Hippocampal formation (tissue), 2 donors: ENCODE results near the gene ASCL1.

ENCODE experiments used
- DNase-seq, 2 donors: peaks; one replicate each; lab custom pipeline; 2025; lab: John Stamatoyannopoulos, UW

Gene ASCL1

DNA sequence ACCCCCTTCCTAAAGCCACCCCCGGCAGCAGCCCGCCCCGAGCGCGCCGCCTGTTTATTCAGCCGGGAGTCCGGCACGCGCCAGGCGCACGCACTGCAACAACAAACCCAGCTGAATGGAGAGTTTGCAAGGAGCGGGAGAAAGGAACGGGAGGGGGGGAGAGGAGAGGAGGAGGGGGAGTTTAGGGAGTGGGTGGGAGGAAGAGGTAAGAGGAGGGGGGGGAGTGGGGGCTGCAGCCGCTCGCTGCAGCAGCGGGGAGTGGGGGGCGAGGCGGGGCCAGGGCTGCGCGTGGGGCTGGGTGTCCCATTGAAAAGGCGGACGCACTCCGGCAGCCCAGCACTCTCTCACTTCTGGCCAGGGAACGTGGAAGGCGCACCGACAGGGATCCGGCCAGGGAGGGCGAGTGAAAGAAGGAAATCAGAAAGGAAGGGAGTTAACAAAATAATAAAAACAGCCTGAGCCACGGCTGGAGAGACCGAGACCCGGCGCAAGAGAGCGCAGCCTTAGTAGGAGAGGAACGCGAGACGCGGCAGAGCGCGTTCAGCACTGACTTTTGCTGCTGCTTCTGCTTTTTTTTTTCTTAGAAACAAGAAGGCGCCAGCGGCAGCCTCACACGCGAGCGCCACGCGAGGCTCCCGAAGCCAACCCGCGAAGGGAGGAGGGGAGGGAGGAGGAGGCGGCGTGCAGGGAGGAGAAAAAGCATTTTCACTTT is at the start of gene ASCL1:
Gene ASCL1 (plus strand): TSS at position 336 of the 712 bp plus-strand sequence. CDS start 571 bp downstream, outside the sequence.
- DNase-seq = peak in 1 of 2 donors; percentile 34

DNA sequence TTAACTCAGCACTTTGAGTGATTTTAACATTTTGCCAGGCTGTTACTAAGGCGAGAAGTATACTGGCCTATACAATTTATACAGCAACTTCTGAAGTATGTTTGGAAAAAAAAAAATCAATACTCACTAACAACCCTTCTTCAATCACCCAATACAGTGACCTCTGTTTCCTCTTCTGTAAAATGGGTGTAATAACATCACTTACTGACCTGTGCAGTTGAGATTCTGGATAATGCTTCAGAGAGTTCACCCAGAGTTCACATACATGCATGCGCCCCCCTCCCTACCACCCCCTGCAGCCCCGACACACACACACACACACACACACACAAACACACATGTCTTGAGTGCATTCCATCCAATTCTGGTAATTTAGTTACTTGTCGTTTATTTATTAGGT is 49.6 kb upstream of the ASCL1 start:
- DNase-seq = no peak

GRCh38 chr12:102910137-102910536 is 47.3 kb upstream of the ASCL1 start:
- no peak for DNase-seq

- DNase-seq = no peak
Measured at GRCh38 chr12:102910792-102911191, 46.7 kb upstream of the ASCL1 start.

DNA sequence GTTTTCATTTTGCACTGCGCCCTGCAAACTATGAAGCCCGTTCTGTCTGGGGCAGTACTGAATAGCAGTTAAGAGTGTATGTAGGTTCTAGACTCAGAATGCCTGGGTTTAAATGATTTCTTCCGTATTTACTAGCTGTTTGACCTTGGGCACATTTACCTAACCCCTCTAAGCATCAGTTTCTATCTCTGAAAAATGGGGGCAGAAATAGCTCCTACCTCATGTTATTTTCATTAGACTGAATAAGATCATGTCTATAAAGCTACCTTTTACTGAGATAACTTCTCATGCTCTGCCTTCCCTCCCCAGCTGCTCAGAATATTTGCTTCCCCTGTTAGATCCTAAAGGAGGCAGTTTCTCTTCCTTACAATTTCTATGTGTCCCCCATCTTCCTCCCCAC is 46.2 kb upstream of the ASCL1 start:
- DNase-seq = no peak

GRCh38 chr12:102912258-102912657 is 45.2 kb upstream of the ASCL1 start:
- no peak for DNase-seq

DNA sequence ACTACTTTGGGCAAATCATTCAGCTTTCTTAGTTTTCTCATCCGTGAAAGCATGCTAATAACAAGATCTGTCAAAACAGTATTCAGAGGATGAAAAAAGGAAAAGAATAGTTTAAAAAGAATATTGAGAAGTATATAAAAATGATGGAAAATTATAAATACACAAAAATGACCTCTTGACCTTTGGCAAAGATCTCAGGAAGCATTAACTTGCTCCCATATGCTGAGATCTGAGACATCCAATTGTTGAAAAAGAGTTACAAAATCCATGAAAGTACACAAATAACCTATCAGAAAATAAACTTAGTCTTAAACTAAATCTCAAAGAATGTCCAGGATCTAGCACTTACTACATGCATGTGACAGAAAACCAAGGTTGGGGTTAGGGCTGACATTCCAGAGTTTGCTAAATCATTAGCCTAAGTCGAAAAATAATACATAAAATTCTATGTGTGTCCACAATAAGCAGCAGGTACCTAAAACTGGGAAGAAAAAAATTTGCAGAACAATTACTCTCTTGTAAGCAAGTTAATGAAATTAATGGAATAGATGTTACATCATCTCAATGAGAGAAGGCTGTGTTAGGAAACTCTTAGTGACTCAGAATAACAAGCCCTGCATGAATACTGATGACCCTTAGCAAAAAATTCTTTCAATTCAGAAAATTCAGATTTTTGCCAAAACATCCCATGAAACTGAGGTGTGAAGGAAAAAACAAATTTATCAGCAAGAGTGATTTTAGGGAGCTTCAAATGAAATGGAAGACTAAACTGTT is 43.8 kb upstream of the ASCL1 start:
- no peak for DNase-seq

DNA sequence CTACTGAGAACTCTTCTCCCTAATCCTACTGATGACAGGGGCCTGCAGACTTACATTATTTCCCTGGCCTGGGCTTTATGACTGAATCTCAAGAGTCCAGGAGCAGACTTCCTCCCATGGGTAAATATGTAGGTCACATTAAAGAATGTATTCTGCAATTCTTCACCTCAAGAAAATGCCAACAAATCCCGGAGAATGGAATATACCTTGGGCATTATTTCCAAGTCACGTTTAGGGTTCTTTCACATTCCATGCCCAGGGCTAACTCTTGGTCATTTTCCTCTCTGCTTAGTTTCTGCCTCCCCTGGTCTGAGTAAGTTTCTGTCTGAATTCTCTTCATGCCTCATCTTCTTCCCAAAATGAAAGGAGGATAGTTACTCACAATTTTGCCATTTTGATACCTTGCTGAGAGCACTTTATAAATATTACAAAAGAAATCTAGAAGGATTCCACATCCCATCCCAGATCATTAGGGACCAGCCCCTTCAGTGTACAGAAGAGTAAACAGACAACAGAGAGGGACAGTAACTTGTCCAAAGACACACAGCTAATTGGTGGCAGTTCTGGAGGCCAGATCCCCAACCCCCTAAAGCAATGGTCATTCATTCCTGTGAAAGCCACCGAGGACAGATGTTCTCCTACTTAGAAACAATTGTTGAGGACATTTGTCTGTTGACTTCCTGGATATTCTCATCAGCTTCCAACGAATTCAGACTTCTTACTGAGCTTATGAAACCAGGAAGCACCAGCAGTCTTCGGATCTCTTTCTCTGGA is 41.0 kb upstream of the ASCL1 start:
- no peak for DNase-seq

- no peak for DNase-seq
Measured at GRCh38 chr12:102917026-102917787, 40.3 kb upstream of the ASCL1 start, which contains the start of gene PAH. PAH (minus strand) TSS chr12:102917244; CDS start chr12:102917130, 114 bp downstream.

- no peak for DNase-seq
Measured at GRCh38 chr12:102918840-102919239, 38.6 kb upstream of the ASCL1 start.

DNA sequence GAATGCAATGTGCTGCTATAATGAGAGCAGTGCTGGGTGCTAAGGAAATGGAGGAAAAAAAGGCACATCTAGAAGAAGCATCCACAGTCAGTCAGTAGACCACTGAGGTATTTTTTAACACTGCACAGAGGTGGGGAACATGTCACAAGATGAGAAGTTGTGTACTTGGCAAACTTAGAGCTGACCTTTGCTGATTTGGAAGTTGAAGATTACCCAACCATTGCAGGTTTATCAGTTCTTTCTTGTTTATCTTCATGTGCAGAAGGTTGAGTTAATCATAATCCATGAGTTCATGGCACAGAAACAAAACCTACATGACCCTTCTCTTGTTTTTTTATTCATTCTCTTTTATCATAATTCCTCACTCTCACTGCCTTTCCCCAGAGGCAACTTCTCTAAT is 37.2 kb upstream of the ASCL1 start:
- DNase-seq = no peak

DNA sequence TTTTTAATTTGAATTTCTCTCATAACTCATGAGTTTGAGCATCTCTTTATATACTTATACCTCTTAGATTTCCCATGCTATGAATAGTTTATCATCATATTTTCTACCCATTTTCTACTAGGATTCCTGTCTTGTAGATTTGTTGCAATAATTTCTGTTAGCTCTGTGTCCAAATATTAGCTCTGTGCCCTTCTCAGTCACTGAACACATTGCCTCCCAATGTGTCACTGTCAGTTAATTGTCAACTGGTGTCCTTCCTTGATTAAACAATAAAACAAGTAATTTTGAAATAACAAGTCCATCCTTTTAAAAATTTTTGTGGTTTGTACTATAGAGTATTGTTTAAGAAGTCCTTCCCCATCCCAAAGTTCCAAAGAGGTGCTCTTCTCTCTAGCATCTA is 36.2 kb upstream of the ASCL1 start:
- no peak for DNase-seq

DNA sequence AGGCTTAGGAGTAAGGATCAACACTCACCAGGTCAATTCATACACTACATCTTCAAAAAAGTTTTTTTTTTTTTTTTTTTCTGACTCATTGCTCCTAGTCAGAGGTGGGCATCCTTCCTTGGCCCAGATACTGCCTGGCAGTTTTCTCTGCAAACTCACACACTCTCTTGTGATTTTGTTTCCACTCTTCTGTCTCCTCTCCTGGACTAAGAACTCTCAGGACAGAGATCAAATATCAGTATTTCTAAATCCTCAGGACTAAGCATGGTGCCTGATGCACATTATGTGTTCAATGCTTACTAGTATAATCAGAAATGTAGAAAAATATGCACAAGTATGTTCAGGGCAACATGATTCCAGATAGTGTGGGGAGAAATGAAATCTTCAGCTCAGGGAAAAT is 30.3 kb upstream of the ASCL1 start:
- no peak for DNase-seq

DNA sequence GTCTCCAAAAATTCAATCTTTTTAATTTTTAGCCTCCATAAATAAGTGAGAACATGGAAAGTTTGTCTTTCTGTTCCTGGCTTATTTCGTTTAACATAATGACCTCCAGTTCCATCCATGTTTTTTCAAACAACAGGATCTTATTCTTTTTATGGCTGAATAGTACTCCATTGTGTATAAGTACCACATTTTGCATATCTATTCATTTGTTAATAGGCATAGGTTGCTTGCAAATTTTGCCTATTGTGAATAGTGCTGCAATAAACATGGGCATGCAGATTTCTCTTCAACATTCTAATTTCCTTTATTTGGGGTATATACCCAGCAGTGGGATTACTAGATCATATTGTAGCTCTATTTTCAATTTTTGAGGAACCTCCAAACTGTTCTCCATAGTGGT is 24.3 kb upstream of the ASCL1 start:
- no peak for DNase-seq

GRCh38 chr12:102939059-102939458 is 18.4 kb upstream of the ASCL1 start:
- no peak for DNase-seq

DNA sequence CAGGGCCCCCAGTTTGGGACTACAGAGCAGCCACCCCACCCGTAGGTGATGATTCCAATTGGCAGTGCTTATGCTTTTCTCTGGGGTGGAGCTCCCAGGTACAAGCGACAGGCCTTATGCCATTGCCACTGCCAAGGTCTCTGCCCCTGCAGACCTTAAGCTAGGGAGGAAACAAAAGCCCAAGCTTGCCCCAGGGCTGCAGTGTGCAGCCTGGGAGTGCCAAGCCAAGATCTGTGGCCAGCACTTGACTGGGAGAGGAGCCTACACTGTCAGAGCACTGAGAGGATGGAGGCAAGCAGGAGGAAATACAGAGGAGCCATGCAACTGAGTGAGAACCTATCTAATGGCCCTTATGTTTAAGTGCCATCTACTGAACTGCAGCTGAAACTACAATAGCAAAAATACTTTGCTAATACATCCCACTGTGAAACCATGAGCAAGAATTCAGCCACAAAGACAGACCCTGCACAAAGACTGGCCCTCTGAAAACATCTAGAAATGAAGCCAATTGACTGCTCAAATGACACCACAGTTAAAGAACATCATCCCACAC is 17.7 kb upstream of the ASCL1 start:
- DNase-seq = no peak

DNA sequence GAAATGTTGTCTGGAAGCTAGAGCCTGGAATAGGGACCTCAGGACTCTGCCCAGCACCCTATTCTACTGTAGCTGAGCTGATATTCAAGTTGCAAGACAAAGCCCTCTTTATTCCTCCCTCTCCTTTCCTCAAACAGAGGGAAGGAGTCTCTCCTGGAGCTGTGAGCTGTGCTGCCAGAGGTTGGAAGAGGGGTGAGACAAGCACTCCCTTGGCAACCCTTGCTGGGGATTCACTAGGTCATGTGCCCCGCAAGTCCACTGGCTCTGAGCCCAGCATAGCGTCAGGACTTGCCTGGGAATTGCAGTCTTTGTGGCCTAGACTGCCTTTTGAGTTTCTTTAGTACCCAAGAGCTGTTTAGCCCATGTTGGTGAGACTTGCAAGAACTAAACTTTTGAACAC is 11.4 kb upstream of the ASCL1 start:
- DNase-seq = no peak

DNA sequence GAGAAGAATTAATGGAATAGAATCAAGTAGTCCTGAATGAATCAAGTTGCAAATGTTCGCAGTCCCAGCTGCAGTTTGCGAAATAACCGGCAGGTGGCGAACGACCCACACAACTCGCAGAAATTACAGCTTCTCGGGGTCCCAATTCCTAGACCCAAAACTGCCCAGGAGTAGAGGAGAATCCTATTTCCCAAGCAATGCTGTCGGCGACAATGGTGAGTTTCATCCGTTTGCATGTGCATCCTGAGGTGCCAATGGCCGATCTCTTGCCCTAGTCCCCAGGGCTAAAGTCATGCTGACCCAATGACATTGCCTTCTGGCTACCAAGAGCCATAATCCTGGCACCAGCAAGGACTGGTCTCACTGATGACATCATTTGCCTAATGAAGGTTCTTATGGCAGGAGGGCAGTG is 8.5 kb upstream of the ASCL1 start:
- DNase-seq = peak in 1 of 2 donors; percentile 17

- no peak for DNase-seq
Measured at GRCh38 chr12:102950107-102950949, 7.1 kb upstream of the ASCL1 start.

- no peak for DNase-seq
Measured at GRCh38 chr12:102950950-102951619, 6.4 kb upstream of the ASCL1 start.
